K562 (cell line): Measurements from ENCODE around the gene PDZD2. TPM values are rescaled to one million over a fixed set of nuclear protein-coding genes. Genes with fewer than 3 reads are reported as not detected.

Experiments used
- ATAC-seq: fragments of 200-7000 bp; cut with Tn5 transposase; 3 replicates; pipeline ENCODE4 v1.9.1; 2020; ENCODE audit warnings: moderate library complexity
- BruUV-seq: library from RNA; stranded (reverse); fragments of 400-500 nt; replicated peaks from 2 replicates; lab custom pipeline; 2021; lab: Mats Ljungman, UMichigan
- CTCF ChIA-PET: fragments of 300-600 bp; formaldehyde crosslinking; extraction: SDS; loops from one replicate; lab custom pipeline; 2021; ENCODE audit warnings: low intra/inter-chr PET ratio; lab: Yijun Ruan, JAX
- POLR2A ChIA-PET: fragments of 300-600, 350-650 bp; sonication (Branson Sonifier 250); formaldehyde crosslinking; extraction: SDS; loops from one replicate; lab custom pipeline; 2021; ENCODE audit warnings: antibody characterized with exemption, inconsistent platforms; lab: Yijun Ruan, JAX
- DNase-seq, 4 experiments: peaks; one replicate each; pipeline versions ENCODE4 v3.0.0 to v3.0.0-alpha.2; 2011 to 2018; ENCODE audit warnings: low spot score in 3 of 4, mixed read lengths in 3 of 4; ENCODE audit errors: extremely low read depth in 1 of 4
- FAIRE-seq: peaks from 2 replicates; lab custom pipeline; 2011; peaks lifted over from hg19 to GRCh38; lab: Jason Lieb, UNC
- H2AFZ ChIP-seq: 2 replicates; pipeline ENCODE4 v1.6.0; 2011; ENCODE audit warnings: low read depth, low read length, control low read depth, inconsistent platforms
- H3K27ac ChIP-seq: fragments of 200-600 bp; 3 replicates; pipeline ENCODE4 v1.8.0; 2011; ENCODE audit warnings: low read depth, mild to moderate bottlenecking, control low read depth, inconsistent platforms, low read length, moderate library complexity, mixed read lengths; ENCODE audit errors: extremely low read depth
- H3K27me3 ChIP-seq, 2 experiments: fragments of 300-600 bp in 1 of 2; 2 replicates in 1 of 2; 3 replicates in 1 of 2; pipeline versions ENCODE4 v1.6.0 to v1.8.0; 2011; ENCODE audit warnings: inconsistent platforms in 2 of 2, low read length in 2 of 2, mild to moderate bottlenecking in 1 of 2, mixed read lengths in 1 of 2, moderate library complexity in 1 of 2; ENCODE audit not compliant: control insufficient read depth in 2 of 2, insufficient read depth in 2 of 2
- H3K36me3 ChIP-seq: fragments of 300-600 bp; 3 replicates; pipeline ENCODE4 v1.8.0; 2011; ENCODE audit warnings: mild to moderate bottlenecking, low read length, inconsistent platforms; ENCODE audit not compliant: control insufficient read depth, insufficient read depth
- H3K4me1 ChIP-seq, 2 experiments: fragments of 200-600 bp in 1 of 2; replicated peaks in 1 of 2; 2 replicates in 1 of 2; 3 replicates in 1 of 2; pipeline versions ENCODE4 v1.5.1 to v1.8.0; 2011; ENCODE audit warnings: inconsistent platforms in 2 of 2, low read length in 2 of 2, mild to moderate bottlenecking in 1 of 2, mixed read lengths in 1 of 2, moderate library complexity in 1 of 2; ENCODE audit not compliant: control insufficient read depth in 2 of 2, insufficient read depth in 2 of 2
- H3K4me2 ChIP-seq: 2 replicates; pipeline ENCODE4 v1.6.1; 2011; ENCODE audit warnings: low read length, control low read depth, inconsistent platforms, mixed read lengths; ENCODE audit not compliant: insufficient read depth
- H3K4me3 ChIP-seq: fragments of 200-600 bp; sonication (generic), shearing (Covaris generic); 2 replicates; pipeline ENCODE4 v1.5.1; 2016; ENCODE audit warnings: control low read depth, inconsistent platforms
- H3K79me2 ChIP-seq: fragments of 200-600 bp; 3 replicates; pipeline ENCODE4 v1.8.0; 2011; ENCODE audit warnings: low read length, inconsistent platforms; ENCODE audit not compliant: control insufficient read depth, insufficient read depth
- H3K9ac ChIP-seq, 2 experiments: 2 replicates each; pipeline versions ENCODE4 v1.6.0 to v1.6.1; 2011; ENCODE audit warnings: low read depth in 2 of 2, low read length in 2 of 2, control low read depth in 1 of 2, inconsistent platforms in 1 of 2, mild to moderate bottlenecking in 1 of 2, mixed read lengths in 1 of 2; ENCODE audit not compliant: insufficient read depth in 1 of 2
- H3K9me1 ChIP-seq: one replicate; pipeline ENCODE4 v1.6.0; 2011; ENCODE audit warnings: inconsistent platforms, mild to moderate bottlenecking, low read length, moderate library complexity; ENCODE audit not compliant: control insufficient read depth, insufficient read depth
- H3K9me3 ChIP-seq: replicated peaks from 2 replicates; pipeline ENCODE4 v1.5.1; 2011; ENCODE audit warnings: low read depth, low read length, inconsistent platforms; ENCODE audit not compliant: control insufficient read depth, insufficient read depth
- H4K20me1 ChIP-seq: replicated peaks from 2 replicates; pipeline ENCODE4 v1.6.1; 2011; ENCODE audit warnings: low read length, inconsistent platforms, mixed read lengths; ENCODE audit not compliant: control insufficient read depth, insufficient read depth
- BACH1 ChIP-seq: fragments of 200-800 bp; sonication (Bioruptor generic); IDR thresholded peaks from 2 replicates; pipeline ENCODE4 v1.6.1; 2016; ENCODE audit warnings: missing genetic modification characterization, missing compliant biosample characterization
- BRF1 ChIP-seq: IDR thresholded peaks from 3 replicates; pipeline ENCODE4 v1.6.1; 2011; ENCODE audit warnings: borderline replicate concordance, mild to moderate bottlenecking; ENCODE audit not compliant: insufficient read length; ENCODE audit errors: extremely low read depth
- EGR1 ChIP-seq: fragments of 450-650 bp; conservative IDR thresholded peaks from 2 replicates; pipeline ENCODE4 v1.6.1; 2017; ENCODE audit warnings: mild to moderate bottlenecking
- KAT8 ChIP-seq: fragments of 450-650 bp; IDR thresholded peaks from 2 replicates; pipeline ENCODE4 v1.6.1; 2016; ENCODE audit warnings: low read depth, mild to moderate bottlenecking
- MYBL2 ChIP-seq, 2 experiments: fragments of 450-650 bp in 1 of 2; sonication (generic) in 1 of 2; formaldehyde crosslinking in 1 of 2; IDR thresholded peaks; 2 replicates each; pipeline versions ENCODE4 v1.6.1 to v1.8.1; 2017 to 2022; ENCODE audit warnings: borderline replicate concordance in 1 of 2, inconsistent platforms in 1 of 2, low read depth in 1 of 2, mild to moderate bottlenecking in 1 of 2, missing genetic modification reagents in 1 of 2, moderate library complexity in 1 of 2
- PHB2 ChIP-seq: fragments of 450-650 bp; IDR thresholded peaks from 2 replicates; pipeline ENCODE4 v1.6.1; 2017; ENCODE audit warnings: low read depth
- POLR2B ChIP-seq: fragments of 450-650 bp; IDR thresholded peaks from 2 replicates; pipeline ENCODE4 v1.6.1; 2018; ENCODE audit warnings: low read depth; ENCODE audit not compliant: partially characterized antibody
- RBFOX2 ChIP-seq: fragments of 200-400 bp; formaldehyde crosslinking; IDR thresholded peaks from 2 replicates; pipeline ENCODE4 v1.6.1; 2017; ENCODE audit warnings: low read depth, mild to moderate bottlenecking, low read length, moderate library complexity
- RERE ChIP-seq: sonication (generic); formaldehyde crosslinking; IDR thresholded peaks from 2 replicates; pipeline ENCODE4 v1.8.0; 2023; ENCODE audit warnings: missing genetic modification reagents, mild to moderate bottlenecking, borderline replicate concordance
- ZNF445 ChIP-seq: fragments of 250-450 bp; sonication (Bioruptor Pico); IDR thresholded peaks from 2 replicates; pipeline ENCODE4 v1.4.0; 2020; ENCODE audit warnings: low read depth, mild to moderate bottlenecking, moderate library complexity
- ZNF668 ChIP-seq: fragments of 250-450 bp; sonication (Bioruptor Pico); IDR thresholded peaks from 2 replicates; pipeline ENCODE4 v1.8.0; 2022; ENCODE audit warnings: mild to moderate bottlenecking, inconsistent platforms
- WGBS: fragments of 100-300 bp; shearing (Covaris generic); methylation state at CpG from one replicate; pipeline ENCODE4 v1.1.6; 2016; ENCODE audit warnings: low coverage, mixed read lengths; ENCODE audit not compliant: insufficient coverage; ENCODE audit errors: missing lambda C conversion rate; 5-methylcytosine and 5-hydroxymethylcytosine counted together
- in situ Hi-C: fragments of 300-500 bp; cut with MboI; formaldehyde crosslinking; loops from 4 replicates; pipeline ENCODE4 v1.15.0; 2018; ENCODE audit warnings: inconsistent platforms, mixed read lengths
- intact Hi-C: fragments of 100-400 bp; cut with micrococcal nuclease; formaldehyde crosslinking; loops from 2 replicates; pipeline ENCODE4 v1.14.2; 2022
- polyA plus RNA-seq, 8 experiments: library from polyadenylated mRNA; depleted of rRNA in 4 of 8; stranded (reverse) in 5 of 8; unstranded in 3 of 8; fragments of >200 nt; fragmentation: Nextera tagmentation in 2 of 8; fragmentation: Illumina TruSeq in 1 of 8; extraction: Ambion mirVana in 2 of 8; extraction: Trizol in 1 of 8; gene quantifications; 2 replicates each; pipeline versions ENCODE4 v1.2.1 to v1.2.3, GENCODE V29; 2011 to 2014; ENCODE audit warnings: inconsistent platforms in 1 of 8, missing spikeins in 1 of 8
- total RNA-seq, 7 experiments: library from RNA; depleted of rRNA in 6 of 7; stranded (reverse); fragments of >200 nt in 6 of 7; fragmentation: Illumina TruSeq in 2 of 7; extraction: Trizol in 2 of 7; gene quantifications; 2 replicates each; pipeline versions ENCODE4 v1.2.1 to v1.2.3, GENCODE V29; 2011 to 2021; ENCODE audit warnings: low replicate concordance in 1 of 7

The PDZD2 gene
- total and polyA plus RNA-seq, 9 of the 15 experiments (the other 6 are each of a cell fraction or from before 2014, with no cell fraction given): 0.02 to 0.08 (median 0.04) TPM; not detected in 6

DNA sequence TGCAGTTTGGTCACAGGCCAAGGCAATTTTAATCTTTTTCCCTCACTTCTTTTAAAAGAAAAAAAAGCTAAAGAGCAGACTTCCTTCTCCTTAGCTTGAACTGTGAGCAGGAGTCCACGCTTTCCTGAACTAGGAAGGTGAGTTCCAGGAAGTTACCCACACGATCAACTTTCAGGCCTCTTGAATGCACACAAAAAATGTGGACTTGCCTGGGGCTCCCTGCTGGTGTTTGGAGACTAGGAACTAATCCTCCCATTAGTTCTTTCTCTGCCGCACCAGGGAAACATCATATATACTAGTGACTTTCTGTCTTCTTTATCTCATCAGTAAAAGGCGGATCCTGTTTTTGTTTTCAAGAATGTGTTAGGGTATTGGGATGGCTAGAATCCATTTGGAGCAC is 295.2 kb downstream of the PDZD2 start:
- BruUV-seq: no TSS peak
- DNase-seq: no peak
- Histone ChIP-seq H4K20me1 (0 out of 2 replicates have a peak, but pooled peaks cover 3% of the 10 kb centered on the region), H3K36me3 (no peaks in the 10 kb centered on the region), H3K9me3 (no peaks in the 10 kb centered on the region), H3K9ac (no peak overlapping the region), H3K4me1 (no peaks in the 10 kb centered on the region), H3K27ac (no peak overlapping the region), H3K9me1 (no peaks in the 10 kb centered on the region), H3K27me3 (peaks cover 13 to 42% of the 10 kb centered on the region in 2 experiments; a peak in 3 of 5 replicates), H3K4me2 (no peak overlapping the region), H2AFZ (no peak overlapping the region), H3K4me3 (no peak overlapping the region), H3K79me2 (no peaks in the 10 kb centered on the region)
- CTCF ChIA-PET: no interaction called here
- 0% methylated on average over 4 of the region's 4 CpGs for WGBS
- no peak for FAIRE-seq
- intact Hi-C loops (no loop called here), in situ Hi-C loops (no loop called here)
- no peak for TF ChIP-seq EGR1
- TF ChIP-seq ZNF668 (CRISPR knock-in tag): no peak
- TF ChIP-seq MYBL2 (IDR thresholded peaks at IDR 0.05; ENCODE audit: low read depth): no peak
- no peak for TF ChIP-seq MYBL2 (CRISPR knock-in tag; IDR thresholded peaks at IDR 0.05; ENCODE audit: borderline replicate concordance)
- TF ChIP-seq KAT8: no peak
- no peak for TF ChIP-seq ZNF445 (CRISPR knock-in tag)
- no peak for TF ChIP-seq BRF1
- no peak for TF ChIP-seq PHB2
- TF ChIP-seq RBFOX2: no peak
- no peak for TF ChIP-seq POLR2B
- TF ChIP-seq BACH1: no peak
- no peak for TF ChIP-seq RERE
- POLR2A ChIA-PET: no interaction called here
- ATAC-seq: no peak
